Measurements from ENCODE around the gene SH3BP5.

The SH3BP5 gene

DNA sequence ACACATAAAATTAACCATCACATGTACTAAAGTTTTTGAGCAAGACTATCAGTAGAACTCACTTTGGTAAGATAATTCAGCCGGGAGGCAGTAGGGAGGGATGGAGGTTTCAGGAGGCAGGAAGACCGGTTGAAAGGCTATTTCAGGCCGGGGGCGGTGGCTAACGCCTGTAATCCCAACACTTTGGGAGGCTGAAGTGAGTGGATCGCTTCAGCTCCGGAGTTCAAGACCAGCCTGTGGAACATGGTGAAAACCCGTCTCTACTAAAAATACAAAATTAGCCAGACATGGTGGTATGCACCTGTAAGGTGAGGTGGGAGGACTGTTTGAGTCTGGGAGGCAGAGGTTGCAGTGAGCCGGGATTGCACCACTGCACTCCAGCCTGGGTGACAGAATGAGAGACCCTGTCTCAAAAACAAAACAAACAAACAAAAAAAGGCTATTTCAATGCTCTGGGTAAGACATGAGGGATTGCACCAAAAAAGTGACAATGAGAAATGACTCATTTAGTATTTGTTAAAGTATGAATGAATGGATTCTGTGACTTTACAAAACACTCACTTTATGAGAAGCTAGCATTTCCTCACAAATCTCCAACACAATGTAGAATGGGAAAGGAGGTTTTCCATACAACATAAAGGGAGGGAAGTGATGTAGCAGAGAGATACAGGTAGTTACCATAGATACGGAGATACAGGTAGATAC lies 43.9 kb downstream of the SH3BP5 start:
- no peaks in the 10 kb centered on the region for H3K9me3 Mint-ChIP-seq
- no peaks in the 10 kb centered on the region for H3K27me3 Mint-ChIP-seq (ENCODE audit: low read depth)
- H3K36me3 Mint-ChIP-seq (ENCODE audit: low read depth): peaks cover 59% of the 10 kb centered on the region
- no peak overlapping the region for H3K4me3 Mint-ChIP-seq
- peaks cover 69% of the 10 kb centered on the region for H3K4me1 Mint-ChIP-seq (ENCODE audit: low read depth)
- H3K27ac Mint-ChIP-seq: peak overlapping the region; percentile 84

DNA sequence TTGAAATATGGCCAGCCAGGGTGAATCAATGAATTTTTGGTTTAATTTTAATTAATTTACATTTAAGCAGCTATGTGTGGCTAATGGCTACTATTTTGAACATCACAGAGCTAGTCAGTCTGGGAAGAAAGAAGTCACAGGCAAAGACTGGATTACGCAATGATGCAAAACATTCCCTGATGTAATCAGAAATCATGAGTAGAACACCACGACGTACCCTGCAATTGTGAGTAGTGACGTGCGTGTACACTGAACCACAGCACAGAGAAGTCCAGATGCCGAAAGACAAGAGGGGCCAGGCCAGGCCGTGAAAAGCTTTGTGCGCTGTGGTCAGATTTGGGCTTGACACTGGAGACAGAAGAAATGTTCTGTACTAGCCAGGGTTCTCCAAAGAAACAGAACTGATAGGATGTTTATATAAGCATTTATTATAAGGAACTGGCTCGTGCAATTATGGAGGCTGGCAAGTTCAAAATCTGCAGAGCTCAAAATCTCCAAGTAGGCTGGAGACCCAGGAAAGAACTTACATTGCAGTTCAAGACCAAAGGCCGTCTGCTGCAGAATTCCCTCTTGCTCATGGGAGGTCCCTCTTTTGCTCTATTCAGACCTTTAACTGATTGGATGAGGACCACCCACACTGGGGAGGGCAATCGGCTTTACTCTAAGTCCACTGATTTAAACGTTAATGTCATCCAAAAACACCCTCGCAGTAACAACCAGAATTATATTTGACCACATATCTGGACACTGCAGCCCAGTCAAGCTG lies 44.6 kb downstream of the SH3BP5 start:
- Mint-ChIP-seq H3K9me3 (no peaks in the 10 kb centered on the region), H3K36me3 (ENCODE audit: low read depth) (peaks cover 56% of the 10 kb centered on the region), H3K27me3 (ENCODE audit: low read depth) (no peaks in the 10 kb centered on the region), H3K4me3 (no peak overlapping the region), H3K4me1 (ENCODE audit: low read depth) (peaks cover 65% of the 10 kb centered on the region), H3K27ac (no peak overlapping the region)

DNA sequence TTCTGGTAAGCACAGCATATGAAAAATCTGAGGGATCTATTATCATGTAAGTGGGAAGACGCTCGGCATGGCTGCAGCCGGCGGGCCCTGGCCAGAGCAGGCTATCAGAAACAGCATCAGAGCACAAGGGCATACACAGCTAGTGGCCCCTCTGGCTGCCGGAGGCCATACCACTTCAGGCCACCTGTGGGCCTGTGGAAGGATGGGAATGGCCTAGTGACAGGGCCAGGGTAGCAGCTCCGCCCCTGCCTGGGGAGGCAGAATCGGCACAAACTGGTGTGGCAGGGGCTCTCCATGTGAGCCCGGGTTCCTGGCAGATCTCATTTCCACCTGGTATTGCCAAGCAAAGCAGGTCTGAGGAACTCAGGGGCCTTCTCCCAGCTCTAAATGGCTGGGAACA lies 46.4 kb downstream of the SH3BP5 start:
- no peaks in the 10 kb centered on the region for H3K27me3 Mint-ChIP-seq (ENCODE audit: low read depth)
- peaks cover 59% of the 10 kb centered on the region for H3K4me1 Mint-ChIP-seq (ENCODE audit: low read depth)
- no peaks in the 10 kb centered on the region for H3K9me3 Mint-ChIP-seq
- H3K4me3 Mint-ChIP-seq: no peak overlapping the region
- H3K27ac Mint-ChIP-seq: no peak overlapping the region
- H3K36me3 Mint-ChIP-seq (ENCODE audit: low read depth): peaks cover 57% of the 10 kb centered on the region

DNA sequence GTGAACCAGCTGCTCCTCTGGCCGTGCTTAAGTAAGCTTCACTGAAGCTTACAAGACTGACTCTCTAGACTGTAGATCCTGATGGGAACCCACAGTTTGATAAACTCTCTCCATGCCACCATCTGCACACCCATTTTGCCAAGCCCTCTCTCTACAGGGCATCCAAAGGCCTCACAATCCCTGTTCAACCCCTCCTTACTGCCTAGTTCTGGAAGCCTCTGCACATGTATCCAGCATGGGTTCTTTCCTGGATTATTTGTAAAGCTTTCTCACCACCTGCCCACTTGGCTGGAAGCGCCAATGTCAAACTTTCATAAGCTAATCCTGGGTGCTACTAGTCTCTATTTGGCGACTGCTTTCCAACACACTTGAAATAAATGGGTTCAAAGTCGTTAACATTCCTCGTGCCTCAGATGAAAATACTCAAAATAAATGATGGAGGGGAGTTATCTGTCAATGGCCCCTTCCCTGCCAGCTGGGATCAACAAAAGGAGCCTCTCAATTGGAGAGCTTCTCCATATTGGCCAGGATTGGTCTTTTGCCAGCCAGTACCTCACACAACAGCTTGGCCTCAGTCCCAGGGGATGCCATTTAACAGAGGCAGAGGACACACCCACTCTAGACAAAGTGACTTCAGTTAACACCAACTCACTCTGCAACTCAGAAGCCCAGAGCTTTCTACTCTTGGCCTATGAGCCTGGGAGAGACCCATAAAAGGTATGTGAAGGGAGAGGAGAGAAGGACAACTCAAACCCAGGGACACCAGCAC lies 48.1 kb downstream of the SH3BP5 start:
- Mint-ChIP-seq H3K27me3 (ENCODE audit: low read depth) (no peaks in the 10 kb centered on the region), H3K27ac (peak overlapping the region; percentile 10), H3K36me3 (ENCODE audit: low read depth) (peaks cover 60% of the 10 kb centered on the region), H3K4me1 (ENCODE audit: low read depth) (peaks cover 63% of the 10 kb centered on the region), H3K4me3 (no peak overlapping the region), H3K9me3 (no peaks in the 10 kb centered on the region)

DNA sequence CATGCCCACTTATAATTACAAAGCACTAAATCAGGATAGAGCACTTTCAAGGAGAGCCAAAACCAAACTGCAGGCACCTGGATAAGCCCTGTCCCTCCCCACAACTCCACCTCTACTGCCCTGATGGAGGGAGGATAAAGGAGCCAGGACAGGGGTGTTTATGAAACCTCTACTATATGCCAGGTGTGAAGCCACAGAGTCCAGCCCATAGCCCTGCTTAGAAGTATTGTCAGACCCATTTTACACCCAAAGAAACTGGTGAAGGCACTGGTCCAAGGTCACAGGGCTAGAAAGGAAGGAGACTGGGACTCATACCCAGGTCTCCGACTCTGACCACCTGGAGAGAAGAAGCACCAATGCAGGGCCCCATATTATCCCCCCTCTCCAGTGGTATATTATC lies 48.7 kb downstream of the SH3BP5 start:
- H3K4me3 Mint-ChIP-seq: no peak overlapping the region
- peaks cover 61% of the 10 kb centered on the region for H3K4me1 Mint-ChIP-seq (ENCODE audit: low read depth)

DNA sequence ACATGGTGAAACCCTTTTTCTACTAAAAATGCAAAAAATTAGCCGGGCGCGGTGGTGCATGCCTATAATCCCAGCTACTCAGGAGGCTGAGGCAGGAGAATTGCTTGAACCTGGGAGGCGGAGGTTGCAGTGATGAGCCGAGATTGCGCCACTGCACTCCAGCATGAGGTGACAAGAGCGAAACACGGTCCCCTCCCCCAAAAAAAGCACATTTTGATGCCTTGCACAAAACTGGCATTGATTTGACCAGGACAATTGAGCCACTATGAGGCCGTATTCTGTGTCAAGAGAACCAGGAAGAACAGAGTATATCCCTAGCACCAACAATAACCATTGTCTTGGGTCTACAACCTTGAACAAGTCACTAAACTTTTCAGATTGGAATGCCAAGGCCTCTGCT lies 50.6 kb downstream of the SH3BP5 start:
- Mint-ChIP-seq H3K36me3 (ENCODE audit: low read depth) (peaks cover 52% of the 10 kb centered on the region), H3K9me3 (no peaks in the 10 kb centered on the region), H3K27me3 (ENCODE audit: low read depth) (no peaks in the 10 kb centered on the region), H3K27ac (no peak overlapping the region), H3K4me3 (no peak overlapping the region), H3K4me1 (ENCODE audit: low read depth) (peaks cover 60% of the 10 kb centered on the region)

More for the DNA sequence above, 48.7 kb downstream of the SH3BP5 start:
- no peaks in the 10 kb centered on the region for H3K27me3 Mint-ChIP-seq (ENCODE audit: low read depth)
- H3K36me3 Mint-ChIP-seq (ENCODE audit: low read depth): peaks cover 58% of the 10 kb centered on the region
- H3K9me3 Mint-ChIP-seq: no peaks in the 10 kb centered on the region
- no peak overlapping the region for H3K27ac Mint-ChIP-seq

DNA sequence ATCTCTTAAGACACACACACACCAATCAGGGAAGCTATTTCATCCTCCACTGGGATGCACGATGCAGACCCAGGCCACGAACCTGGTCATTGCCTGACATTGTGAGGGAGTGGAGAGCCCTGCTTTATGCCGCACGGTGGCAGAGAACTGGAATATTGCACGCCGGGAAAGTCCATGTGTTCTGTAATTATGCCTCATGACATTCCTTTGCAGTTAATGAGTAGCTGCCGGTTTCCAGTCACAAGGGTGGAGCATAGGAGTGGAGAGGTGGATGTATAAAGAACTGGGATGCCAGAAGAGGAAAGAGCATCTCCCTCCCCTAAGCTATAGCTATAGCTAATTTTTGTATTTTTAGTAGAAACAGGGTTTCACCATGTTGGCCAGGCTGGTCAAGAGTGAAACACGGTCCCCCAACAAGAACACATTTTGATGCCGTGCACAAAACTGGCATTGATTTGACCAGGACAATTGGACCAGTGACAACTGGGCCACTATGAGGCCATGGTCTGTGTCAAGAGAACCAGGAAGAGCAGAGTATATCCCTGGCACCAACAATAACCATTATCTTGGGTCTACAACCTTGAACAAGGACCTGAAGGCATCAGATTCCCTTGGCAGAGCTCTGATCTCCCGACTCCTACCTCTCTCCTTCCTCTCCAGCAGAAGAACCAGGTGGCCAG lies 51.4 kb downstream of the SH3BP5 start:
- Mint-ChIP-seq H3K36me3 (ENCODE audit: low read depth) (peaks cover 50% of the 10 kb centered on the region), H3K27me3 (ENCODE audit: low read depth) (no peaks in the 10 kb centered on the region), H3K4me3 (no peak overlapping the region), H3K9me3 (no peaks in the 10 kb centered on the region), H3K4me1 (ENCODE audit: low read depth) (peaks cover 63% of the 10 kb centered on the region), H3K27ac (no peak overlapping the region)

DNA sequence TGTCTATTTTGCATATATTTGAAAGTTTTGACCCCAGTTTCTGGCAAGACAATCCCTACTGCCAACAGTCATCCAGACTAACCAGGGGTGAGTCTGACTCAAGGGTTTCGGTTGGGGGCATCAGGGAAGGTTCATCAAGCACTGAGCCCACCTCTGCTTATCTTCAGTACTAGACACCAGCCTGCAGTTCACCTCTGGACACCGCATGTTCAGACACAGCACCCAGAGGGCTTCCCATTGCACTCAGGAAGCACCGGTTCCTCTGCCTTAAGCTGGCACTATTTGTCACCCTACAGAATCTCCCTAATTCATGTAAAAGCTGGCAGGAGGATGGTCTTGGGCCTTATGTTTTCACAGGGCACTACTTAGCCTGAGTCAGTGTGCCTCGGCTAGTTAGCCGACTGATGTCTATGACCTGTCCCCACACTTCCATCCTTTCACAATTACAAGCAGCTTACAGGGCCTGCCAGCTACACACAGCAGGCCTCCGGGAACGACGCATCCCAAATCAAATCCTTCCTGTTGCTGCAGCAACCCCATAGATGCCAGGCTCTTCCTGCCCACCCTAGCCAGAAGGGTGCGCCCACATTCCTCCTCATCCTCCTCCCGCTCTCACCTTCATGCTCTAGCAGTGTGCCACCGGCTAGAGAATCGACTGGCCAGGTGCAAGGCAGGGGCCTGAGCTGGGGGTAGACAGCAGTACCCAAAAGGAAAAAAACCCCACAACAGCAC lies 52.5 kb downstream of the SH3BP5 start:
- Mint-ChIP-seq H3K4me3 (no peak overlapping the region), H3K27me3 (ENCODE audit: low read depth) (no peaks in the 10 kb centered on the region), H3K4me1 (ENCODE audit: low read depth) (peaks cover 64% of the 10 kb centered on the region)

DNA sequence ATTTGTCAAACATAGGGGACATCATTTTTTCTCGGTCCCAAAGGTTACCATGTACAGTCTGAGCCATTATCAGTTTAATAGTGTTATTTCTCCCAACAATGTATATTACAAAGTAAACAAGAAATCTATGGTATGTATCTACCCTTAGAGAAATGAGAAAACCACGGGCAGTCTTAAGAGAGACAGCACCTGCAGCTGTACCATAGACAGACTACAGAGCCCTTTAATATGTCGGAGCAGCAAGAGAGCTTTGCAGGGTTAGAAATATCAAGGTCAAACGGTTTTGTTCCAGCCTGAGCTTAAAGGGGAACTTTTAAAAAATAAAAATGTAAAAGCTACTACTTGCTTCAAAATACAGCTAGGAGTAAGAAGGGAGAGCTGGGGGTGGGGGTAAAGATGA lies 53.2 kb downstream of the SH3BP5 start:
- peaks cover 50% of the 10 kb centered on the region for H3K36me3 Mint-ChIP-seq (ENCODE audit: low read depth)
- H3K27me3 Mint-ChIP-seq (ENCODE audit: low read depth): no peaks in the 10 kb centered on the region
- no peak overlapping the region for H3K4me3 Mint-ChIP-seq
- H3K4me1 Mint-ChIP-seq (ENCODE audit: low read depth): peaks cover 66% of the 10 kb centered on the region
- H3K9me3 Mint-ChIP-seq: peaks cover 3% of the 10 kb centered on the region
- no peak overlapping the region for H3K27ac Mint-ChIP-seq

More for the DNA sequence above, 52.5 kb downstream of the SH3BP5 start:
- Mint-ChIP-seq H3K36me3 (ENCODE audit: low read depth) (peaks cover 50% of the 10 kb centered on the region), H3K9me3 (peaks cover under 1% of the 10 kb centered on the region), H3K27ac (no peak overlapping the region)

DNA sequence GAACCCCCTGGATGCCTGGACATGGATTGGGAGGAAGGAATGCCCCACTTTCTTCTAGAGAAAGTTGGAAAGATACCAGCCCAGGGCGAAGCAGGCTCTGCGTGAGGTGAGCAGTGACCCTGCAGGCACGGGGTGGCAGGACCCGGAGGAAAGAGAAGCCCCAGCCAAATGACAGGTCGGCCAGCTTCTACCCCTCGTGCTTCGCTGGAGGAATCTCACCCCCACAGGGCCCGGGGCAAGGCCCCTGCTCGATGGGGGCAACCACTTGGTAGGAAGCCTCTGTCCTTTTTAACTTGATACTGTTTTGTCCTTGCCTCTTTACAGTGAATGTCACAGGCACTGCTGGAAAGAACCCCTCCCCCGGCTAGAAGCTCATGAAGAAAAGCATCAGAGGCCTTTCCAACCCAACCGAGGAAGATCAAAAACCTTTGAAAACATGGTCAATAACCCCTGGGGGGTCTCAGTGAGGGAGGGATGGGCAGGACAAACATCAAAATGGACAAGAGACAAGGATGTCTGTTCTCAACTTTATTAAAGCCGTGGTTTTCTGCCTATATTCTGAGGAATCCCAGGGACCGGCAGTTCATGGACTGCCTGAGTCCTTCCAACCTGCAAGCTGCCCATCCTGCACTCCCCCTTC lies 54.4 kb downstream of the SH3BP5 start:
- peaks cover 3% of the 10 kb centered on the region for H3K9me3 Mint-ChIP-seq
- peaks cover 53% of the 10 kb centered on the region for H3K36me3 Mint-ChIP-seq (ENCODE audit: low read depth)
- H3K27ac Mint-ChIP-seq: no peak overlapping the region
- no peak overlapping the region for H3K4me3 Mint-ChIP-seq
- peaks cover 69% of the 10 kb centered on the region for H3K4me1 Mint-ChIP-seq (ENCODE audit: low read depth)
- H3K27me3 Mint-ChIP-seq (ENCODE audit: low read depth): no peaks in the 10 kb centered on the region

DNA sequence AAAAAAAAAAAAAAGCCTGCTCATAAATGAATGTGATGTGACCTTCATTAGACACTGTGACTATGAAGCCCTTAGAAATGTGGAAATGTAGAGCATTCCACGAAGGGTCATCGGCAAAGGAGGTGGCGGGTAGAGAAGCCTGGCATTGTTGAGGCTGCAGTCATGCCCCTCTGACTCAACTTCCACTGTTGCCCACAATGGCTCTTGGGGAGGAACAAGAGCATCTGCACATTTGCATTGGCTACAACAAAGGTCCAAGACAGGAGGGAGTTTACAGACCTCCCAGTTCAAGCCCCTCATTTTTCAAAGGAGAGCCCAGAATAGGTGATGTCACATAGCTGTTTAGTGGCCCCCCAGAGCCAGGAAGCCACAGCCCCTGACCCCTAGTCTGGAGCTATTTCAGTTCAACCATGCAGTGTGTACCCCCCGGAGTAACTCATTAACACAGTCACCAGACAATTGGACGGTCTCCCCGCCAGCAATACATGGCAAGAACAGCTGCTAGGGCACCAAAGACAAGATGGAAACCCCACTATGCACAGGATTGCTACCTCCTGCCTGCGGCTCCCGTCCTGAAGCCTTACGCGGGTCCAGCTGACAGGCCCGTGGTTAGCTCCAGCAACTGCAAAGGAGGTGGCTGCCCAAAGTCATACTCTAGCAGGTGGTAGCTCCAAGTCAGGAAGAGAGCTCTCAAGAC lies 56.2 kb downstream of the SH3BP5 start:
- Mint-ChIP-seq H3K9me3 (peaks cover 3% of the 10 kb centered on the region), H3K4me1 (ENCODE audit: low read depth) (peaks cover 76% of the 10 kb centered on the region), H3K27me3 (ENCODE audit: low read depth) (no peaks in the 10 kb centered on the region), H3K4me3 (no peak overlapping the region), H3K27ac (peak overlapping the region; percentile 50), H3K36me3 (ENCODE audit: low read depth) (peaks cover 52% of the 10 kb centered on the region)

DNA sequence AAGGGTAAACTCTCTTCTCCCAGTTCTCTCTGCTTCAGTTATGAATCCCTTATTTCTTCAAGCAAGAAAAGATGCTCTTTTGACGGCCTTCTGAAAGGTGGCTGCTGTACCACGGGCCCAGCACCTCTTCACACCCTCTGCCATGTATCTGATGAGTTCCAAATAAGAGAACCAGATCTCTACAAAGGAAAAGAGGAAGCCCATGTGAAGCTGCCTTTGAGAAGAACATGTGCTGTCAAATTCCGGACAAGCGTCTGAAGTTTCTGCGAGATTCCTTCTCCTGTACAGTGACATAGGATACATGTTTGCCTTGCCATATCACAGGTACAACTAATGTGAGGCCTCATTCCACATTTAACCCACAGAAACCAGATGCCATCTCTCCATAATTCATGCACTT lies 59.2 kb downstream of the SH3BP5 start:
- H3K9me3 Mint-ChIP-seq: peaks cover 3% of the 10 kb centered on the region
- peak overlapping the region; percentile 44 for H3K4me3 Mint-ChIP-seq
- peaks cover 48% of the 10 kb centered on the region for H3K36me3 Mint-ChIP-seq (ENCODE audit: low read depth)
- H3K27ac Mint-ChIP-seq: peak overlapping the region; percentile 94
- H3K27me3 Mint-ChIP-seq (ENCODE audit: low read depth): no peaks in the 10 kb centered on the region
- peaks cover 72% of the 10 kb centered on the region for H3K4me1 Mint-ChIP-seq (ENCODE audit: low read depth)

Measured in T-helper 1 cell treated with Interleukin-12 subunit alpha and Interleukin-12 subunit beta and Interleukin-4 antibody, amounts not matched to agents 30 μg/mL and 1 μg/mL, for 36 hours (primary cell).